GM18868 (cell line): ENCODE data around the gene WDR48.

ENCODE experiments used
- ATAC-seq: cut with Tn5 transposase; IDR thresholded peaks from one replicate; pipeline ENCODE4 v1.9.1; 2021; ENCODE audit warnings: mild to moderate bottlenecking, moderate library complexity; ENCODE audit not compliant: unreplicated experiment

WDR48 gene

DNA sequence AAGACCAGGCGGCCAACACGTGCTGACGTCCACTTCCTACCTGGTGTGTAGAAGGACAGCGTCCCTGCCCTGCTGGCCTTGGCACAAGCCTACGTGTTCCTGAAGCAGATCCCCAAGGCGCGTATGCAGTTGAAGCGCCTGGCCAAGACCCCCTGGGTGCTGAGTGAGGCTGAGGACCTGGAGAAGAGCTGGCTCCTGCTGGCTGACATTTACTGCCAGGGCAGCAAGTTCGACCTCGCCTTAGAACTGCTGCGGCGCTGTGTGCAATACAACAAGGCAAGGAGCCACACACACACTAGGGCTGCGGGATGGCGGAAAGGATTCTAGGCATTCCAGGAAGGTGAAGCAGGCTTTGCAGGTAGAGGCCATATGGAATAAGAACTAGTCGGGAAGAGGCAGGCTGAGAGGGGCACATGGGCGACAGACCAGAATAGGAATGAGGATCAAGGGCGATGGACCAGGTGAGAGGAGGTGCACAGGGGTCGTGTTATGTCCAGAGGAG lies 85.7 kb downstream of the WDR48 start:
- ATAC-seq: no peak

DNA sequence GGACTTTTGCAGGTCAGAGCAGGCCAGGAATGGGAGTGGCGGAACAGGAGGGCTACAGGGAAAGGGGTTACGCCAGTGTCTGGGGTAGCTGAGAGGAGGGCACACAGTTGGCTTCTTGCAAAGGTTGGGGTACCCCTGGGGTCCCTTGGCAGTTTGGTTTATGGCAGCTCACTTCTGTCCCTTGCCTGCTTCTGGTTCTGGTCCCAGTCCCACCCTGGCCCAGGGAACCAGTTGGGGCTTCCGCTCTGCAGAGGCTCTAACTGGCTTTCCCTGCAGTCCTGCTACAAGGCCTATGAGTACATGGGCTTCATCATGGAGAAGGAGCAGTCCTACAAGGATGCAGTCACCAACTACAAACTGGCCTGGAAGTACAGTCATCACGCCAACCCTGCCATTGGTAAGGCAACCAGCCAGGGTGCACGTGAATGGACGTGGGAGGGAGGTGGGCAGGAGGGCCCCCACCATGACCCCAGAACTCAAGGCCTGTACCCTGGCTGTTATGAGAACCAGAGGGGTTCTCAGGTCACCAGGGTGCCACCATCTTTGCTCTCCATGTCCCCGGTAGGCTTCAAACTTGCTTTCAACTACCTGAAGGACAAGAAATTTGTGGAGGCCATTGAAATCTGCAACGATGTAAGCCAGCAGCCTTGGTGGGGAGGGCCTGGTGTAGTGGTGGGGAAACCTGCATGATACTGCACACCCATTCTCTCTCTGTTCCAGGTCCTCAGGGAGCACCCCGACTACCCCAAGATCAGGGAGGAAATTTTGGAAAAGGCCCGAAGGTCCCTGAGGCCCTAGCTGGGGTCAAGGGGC lies 86.4 kb downstream of the WDR48 start:
- ATAC-seq: no peak

DNA sequence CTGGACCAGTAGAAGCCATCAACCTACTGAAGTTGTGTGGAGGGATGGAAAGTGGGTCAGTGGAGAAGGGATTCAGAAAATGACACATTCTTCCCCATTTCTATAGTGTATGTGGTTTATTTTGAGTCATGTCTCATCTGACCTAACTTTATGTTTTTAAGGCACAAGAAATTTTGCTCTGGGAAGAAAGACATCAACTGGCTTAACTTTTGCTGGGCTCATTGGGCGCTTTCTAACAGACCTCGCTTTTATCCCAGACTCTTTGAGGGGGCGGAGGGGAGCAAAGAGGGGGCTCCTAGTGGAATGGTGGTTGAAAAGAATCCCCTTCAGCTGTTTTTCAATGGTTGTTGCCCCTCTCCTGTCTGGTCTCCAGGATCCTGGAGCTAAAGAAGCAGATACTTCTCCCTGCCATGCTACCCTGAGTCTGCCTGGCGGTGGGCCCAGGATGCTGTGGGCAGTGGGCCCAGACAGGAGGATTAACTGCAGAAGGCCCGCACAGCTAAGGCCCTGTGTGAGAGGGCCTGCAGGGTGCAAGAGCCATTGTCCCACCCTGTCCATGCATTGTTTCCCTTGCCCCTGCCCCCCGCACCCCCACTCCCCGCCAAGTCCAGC lies 87.1 kb downstream of the WDR48 start:
- ATAC-seq: no peak

DNA sequence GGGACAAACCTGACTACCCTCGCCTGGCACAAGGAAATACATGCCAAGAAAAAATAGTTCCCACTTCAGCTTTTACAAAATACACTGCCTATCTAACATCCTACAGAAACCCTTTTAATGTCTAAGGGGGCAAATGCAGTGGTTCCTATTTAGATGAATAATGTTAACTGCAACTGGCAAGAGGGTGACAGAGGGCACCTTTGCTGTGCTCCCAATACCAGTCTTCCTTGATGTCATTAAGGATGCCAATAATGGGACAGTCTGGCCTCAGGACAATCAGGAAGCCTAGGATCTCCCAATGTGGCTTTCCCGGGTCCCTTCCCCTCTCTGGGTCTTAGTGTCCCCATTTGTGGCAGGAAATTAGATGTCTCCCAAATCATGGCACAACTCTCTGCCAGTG lies 87.6 kb downstream of the WDR48 start:
- no peak for ATAC-seq

DNA sequence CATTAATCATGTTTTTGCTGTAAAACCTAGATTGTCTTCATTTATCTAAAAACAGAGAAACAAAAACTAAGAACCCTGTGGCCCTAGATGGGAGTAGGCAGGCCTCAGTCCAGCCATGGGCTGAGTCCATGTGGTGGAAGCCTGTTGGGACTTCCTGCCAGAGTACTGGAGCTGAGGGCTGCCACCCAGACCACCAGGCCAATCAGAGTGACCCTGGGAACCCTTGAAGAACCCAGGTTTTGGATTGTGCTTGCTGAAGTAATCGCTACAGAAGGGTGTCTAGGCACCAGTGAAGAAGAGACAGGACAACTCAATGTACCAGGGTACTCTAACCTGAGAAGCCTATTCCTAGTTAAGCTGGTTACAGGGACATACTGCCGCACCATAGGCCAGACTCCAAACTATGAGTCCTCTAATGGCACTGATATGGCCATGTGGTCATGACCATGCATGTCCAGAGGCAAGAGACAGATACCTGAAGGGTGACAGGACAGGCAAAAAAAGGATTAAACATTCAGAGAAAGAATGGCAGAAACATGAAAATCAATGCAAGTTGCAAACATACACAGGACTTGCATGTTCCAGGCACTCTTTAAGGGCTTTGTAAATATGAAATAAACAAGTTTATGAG lies 88.6 kb downstream of the WDR48 start:
- no peak for ATAC-seq

DNA sequence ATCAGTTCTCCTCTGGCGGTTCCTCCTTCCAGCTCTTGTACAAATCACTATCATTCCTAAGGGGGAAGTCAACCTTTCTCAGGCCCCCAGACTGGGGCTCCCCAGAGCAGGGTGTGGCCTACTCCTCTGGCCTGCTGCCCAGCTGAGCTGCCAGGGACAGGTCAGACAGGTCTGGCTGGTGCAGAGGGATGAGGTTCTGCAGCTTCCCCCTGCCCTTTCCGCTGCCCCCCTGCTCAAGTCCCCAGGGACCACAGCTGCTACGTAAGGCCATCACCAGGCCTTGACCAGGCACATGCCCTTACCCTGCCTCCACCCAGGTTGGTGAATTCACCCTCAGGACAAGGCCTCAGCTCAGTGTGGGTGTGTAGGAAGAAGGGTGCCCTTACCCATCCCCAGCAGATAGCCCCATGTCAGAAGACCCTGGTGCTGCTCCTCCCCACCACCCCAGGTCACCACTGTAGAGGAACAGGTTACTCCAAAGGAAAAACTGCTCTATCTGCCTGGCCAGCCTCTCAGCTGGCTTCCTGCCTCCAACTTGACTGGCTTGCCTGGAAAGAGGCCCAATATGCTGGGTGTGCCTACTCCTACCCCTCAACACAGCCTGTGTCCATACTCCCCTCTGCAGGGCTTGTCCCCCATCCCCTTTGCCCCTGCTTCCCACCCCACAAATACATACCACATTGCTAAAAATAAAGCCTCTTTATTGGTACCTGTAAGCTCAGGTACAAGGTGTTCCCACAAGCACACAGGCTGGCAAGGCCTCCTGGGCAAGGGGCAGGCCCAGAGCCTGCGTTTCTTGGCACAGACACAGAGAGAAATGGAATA lies 89.6 kb downstream of the WDR48 start:
- no peak for ATAC-seq

DNA sequence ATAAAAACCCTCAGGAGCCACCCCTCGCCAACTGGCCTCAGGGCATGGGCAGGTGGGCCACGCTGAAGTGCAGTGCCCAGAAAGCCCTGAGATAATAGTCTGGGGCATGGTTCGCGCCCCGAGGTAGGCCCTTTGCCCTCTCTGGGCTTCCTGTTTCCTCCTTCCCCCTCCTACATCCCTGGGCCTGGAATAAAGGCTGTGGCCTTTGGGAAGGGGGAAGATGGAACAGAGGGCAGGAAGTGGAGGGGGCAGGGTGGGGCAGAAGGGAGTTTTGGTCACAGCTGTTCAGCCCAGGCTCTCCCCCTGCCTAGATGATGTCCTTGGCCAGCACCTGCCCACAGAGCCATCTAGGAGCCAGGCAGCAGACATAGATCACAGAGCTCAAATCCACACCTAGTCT lies 90.3 kb downstream of the WDR48 start:
- ATAC-seq: no peak

DNA sequence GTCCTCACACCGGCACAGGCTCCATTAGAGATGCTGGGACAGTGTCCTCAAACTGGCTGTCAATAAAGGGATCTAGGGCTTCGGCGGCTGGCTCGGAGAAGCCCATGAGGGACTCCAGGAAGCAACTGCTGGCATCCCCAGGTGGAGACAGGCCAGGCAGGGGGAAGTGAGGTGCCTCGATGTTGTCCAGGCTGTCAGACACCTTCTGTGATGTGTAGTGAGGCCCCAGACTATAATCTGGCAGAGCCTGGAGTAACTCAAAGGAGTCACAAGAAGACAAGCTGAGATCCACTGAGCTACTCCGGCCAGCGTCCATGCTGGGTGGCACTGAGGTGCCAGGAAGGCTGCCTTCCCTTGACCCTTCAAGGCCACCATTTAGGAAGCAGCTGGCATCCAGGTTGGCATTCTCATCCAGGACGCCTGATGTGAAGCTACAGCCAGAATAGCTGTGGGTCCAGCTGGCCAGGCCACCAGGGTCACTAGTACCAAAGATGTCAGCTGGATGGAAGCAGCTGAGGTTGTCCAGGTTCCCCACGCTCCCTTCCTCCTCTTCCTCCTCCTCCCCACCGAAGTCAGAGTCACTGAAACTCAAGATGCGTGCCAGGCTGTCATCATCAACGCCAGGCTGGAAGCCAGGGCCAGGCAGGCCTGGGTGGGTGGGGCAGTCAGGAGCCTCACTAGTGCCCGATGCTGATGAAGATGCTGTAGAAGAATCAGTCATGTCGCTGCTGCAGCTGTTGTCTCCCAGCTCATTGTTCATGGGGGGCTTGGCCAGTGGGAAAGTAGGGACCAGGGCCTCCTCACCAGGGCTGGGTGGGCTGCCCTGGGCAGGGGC lies 91.5 kb downstream of the WDR48 start:
- no peak for ATAC-seq

DNA sequence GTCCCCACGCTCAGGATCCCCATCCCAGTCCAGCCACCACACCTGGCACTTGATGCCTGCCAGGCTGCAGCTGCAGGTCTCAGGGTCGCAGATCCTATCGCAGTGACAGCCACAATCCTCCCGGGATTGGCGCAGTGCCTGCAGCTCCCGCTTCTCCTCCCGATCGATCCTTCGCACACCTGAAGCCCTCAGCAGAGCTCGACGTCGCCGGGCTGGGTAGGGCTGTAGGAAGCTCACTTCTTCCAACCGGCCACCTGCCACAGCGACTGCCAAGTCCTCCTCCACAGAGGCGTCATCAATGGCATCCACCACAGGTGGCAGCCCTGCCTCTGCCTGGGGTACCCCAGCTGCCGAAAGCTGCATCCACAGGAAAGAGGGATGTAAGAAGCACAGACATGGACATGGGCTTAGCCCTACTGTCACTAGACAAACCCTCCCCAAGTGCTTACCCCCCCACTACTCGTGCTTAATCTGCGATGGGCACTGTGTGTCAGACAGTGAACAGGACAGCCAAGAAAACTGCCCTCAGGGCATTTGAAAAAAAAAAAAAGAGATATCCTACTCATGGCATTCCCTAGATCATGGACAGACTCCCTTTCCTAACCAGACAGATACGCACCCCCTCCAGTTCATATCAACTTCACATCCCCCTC lies 92.4 kb downstream of the WDR48 start:
- ATAC-seq: no peak

DNA sequence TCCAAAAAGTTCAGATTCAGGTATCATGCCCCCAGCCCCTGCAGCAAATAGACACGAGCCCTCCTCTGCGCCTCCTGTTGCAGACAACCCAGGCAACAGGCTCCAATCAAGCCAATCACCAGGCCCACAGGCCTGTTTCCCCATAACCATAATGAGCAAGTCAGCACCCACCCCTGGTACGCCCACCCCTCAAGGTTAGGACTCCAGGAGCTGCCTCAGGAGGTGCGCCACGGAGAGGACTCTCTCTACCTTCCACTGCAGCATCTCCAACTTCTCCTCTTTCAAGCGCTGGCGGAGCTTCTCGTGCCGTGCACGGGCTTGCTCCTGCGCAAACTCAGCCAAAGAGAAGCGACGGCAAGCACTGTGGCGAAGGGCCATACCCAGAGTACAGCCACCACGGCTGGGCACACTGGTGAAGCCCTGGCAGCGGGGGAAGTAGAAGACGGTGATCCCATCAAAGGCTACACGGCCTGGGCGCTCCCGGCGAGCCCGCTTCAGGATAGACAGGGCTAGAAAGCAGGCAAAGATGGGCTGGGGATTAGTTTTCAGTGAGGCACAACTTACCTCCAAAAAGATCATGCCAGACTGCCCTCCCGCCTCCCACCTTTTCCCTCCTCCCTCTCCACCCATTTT lies 93.0 kb downstream of the WDR48 start:
- no peak for ATAC-seq

DNA sequence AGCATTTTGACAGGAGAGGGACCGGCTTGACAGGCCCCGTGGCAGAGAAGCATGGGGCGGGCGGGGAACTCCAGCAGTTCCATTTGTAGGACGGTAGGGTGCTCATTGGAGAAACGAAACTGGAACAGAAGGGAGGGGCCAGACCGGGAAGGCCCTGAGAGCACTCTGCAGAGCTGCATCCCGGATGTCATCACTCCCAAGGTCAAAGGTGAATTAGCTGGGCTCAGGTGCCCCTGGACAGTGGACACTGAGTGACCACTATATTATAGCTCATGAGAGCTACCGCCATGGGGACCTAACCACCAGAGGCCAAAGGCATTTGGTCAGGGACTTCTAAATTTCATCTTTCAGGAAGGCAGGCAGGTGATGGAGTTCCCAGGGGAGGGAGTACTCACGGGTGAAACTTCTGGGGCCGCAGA lies 94.3 kb downstream of the WDR48 start:
- no peak for ATAC-seq
